ENCODE results near the gene POLR1B. TPM values are rescaled to one million over a fixed set of nuclear protein-coding genes. Genes with fewer than 3 reads are reported as not detected.
"Not testable (repeated sequence)": the region's sequence is repeated elsewhere in the genome, so short reads cannot be mapped to it uniquely, and the experiment has no call there.

Gene POLR1B
- 20.0 and 23.3 TPM in 2 replicates for total RNA-seq (2014; rRNA removed; shearing (Covaris generic))

- peak; percentile 86 for DNase-seq (ENCODE audit: low spot score)
Measured at GRCh38 chr2:112542123-112542983, at the start of gene POLR1B. Gene POLR1B, plus strand, starts transcription at chr2:112542465. Its CDS starts 30 bp downstream, at chr2:112542495.

- no peak for DNase-seq (ENCODE audit: low spot score)
Measured at GRCh38 chr2:112493048-112493447, 49.2 kb upstream of the POLR1B start.

- peak; percentile 86 for DNase-seq (ENCODE audit: low spot score)
Measured at GRCh38 chr2:112493858-112494648, 48.2 kb upstream of the POLR1B start.

- DNase-seq (ENCODE audit: low spot score) = no peak
Measured at GRCh38 chr2:112494828-112495227, 47.4 kb upstream of the POLR1B start.

- DNase-seq (ENCODE audit: low spot score) = not testable (repeated sequence)
Measured at GRCh38 chr2:112495878-112496277, 46.4 kb upstream of the POLR1B start.

- DNase-seq (ENCODE audit: low spot score) = peak; percentile 61
Measured at GRCh38 chr2:112500850-112501484, 41.3 kb upstream of the POLR1B start.

GRCh38 chr2:112509239-112509998 is 32.8 kb upstream of the POLR1B start:
- DNase-seq (ENCODE audit: low spot score) = not testable (repeated sequence)

GRCh38 chr2:112516801-112517200 is 25.5 kb upstream of the POLR1B start:
- no peak for DNase-seq (ENCODE audit: low spot score)

- no peak for DNase-seq (ENCODE audit: low spot score)
Measured at GRCh38 chr2:112518807-112519206, 23.5 kb upstream of the POLR1B start.

GRCh38 chr2:112519506-112519905 is 22.8 kb upstream of the POLR1B start:
- no peak for DNase-seq (ENCODE audit: low spot score)

- no peak for DNase-seq (ENCODE audit: low spot score)
Measured at GRCh38 chr2:112520234-112520783, 22.0 kb upstream of the POLR1B start.

GRCh38 chr2:112523291-112523777 is 18.9 kb upstream of the POLR1B start:
- DNase-seq (ENCODE audit: low spot score) = no peak

GRCh38 chr2:112524276-112524675 is 18.0 kb upstream of the POLR1B start:
- DNase-seq (ENCODE audit: low spot score) = not testable (repeated sequence)

GRCh38 chr2:112528541-112528940 is 13.7 kb upstream of the POLR1B start:
- no peak for DNase-seq (ENCODE audit: low spot score)

GRCh38 chr2:112529757-112530156 is 12.5 kb upstream of the POLR1B start:
- DNase-seq (ENCODE audit: low spot score) = no peak

- DNase-seq (ENCODE audit: low spot score) = no peak
Measured at GRCh38 chr2:112530728-112531127, 11.5 kb upstream of the POLR1B start.

- DNase-seq (ENCODE audit: low spot score) = no peak
Measured at GRCh38 chr2:112534826-112535225, 7.4 kb upstream of the POLR1B start.

GRCh38 chr2:112536665-112537064 is 5.6 kb upstream of the POLR1B start:
- not testable (repeated sequence) for DNase-seq (ENCODE audit: low spot score)

- no peak for DNase-seq (ENCODE audit: low spot score)
Measured at GRCh38 chr2:112539306-112539705, 3.0 kb upstream of the POLR1B start.

GRCh38 chr2:112540906-112541305 is 1.4 kb upstream of the POLR1B start:
- no peak for DNase-seq (ENCODE audit: low spot score)

Data from A172 (cell line).